ENCODE results near the gene MUC2. TPM values are rescaled to one million over a fixed set of nuclear protein-coding genes. Genes with fewer than 3 reads are reported as not detected.

The MUC2 gene
- total and polyA plus RNA-seq, 2 experiments from 2014 or later = not detected

DNA sequence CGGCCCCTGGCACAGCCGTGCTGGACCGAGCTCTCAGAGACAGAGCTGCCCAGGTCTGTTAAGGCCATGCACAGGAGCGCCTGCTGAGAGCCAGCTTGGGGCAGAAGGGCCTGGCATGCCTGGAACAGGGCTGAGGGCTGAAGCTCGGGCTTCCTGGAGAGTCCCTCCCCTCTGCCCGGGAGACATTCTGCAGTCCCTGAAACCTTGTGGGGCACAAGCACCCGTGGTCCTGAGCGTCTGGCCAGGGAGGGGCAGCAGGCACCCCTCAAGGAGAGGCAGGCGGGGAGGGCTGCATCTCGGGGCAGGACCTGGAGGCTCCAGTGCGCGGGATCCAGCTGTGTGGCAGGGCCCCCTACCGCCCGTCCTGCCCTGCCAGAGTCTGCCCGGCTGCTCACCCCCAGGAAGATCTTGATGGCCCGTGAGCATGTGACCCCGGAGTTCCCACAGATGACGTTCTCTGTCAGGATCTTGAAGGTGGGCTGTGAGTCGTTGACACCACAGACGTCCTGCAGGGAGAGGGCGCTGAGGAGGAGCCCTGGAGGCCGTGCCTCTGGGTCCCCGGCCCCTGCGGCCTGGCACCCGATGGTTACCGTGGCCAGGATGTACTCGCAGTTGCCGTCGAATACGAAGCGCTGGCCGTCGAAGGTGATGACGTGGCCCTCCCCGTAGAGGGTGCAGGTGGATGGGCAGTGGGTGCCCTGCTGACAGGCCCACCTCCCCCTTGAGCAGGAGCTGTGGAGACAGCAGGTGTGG is 49.1 kb upstream of the MUC2 start:
- Mint-ChIP-seq H3K27ac (no peak overlapping the region), H3K4me3 (no peak overlapping the region), H3K36me3 (ENCODE audit: low read depth) (no peaks in the 10 kb centered on the region; the same call in 2 of the 3 replicates), H3K9me3 (no peaks in the 10 kb centered on the region), H3K4me1 (no peaks in the 10 kb centered on the region; the same call in 2 of the 3 replicates), H3K27me3 (ENCODE audit: insufficient read depth, low read depth, poor library complexity) (peaks cover 14% of the 10 kb centered on the region)
- DNase-seq (ENCODE audit: low spot score) (no peak), ATAC-seq (no peak)
- Histone ChIP-seq H3F3A (replicated peaks; ENCODE audit: low read depth) (no peaks in the 10 kb centered on the region), H4K20me1 (replicated peaks; ENCODE audit: insufficient read depth) (no peaks in the 10 kb centered on the region), H2AFZ (no peak overlapping the region), H3K4me2 (no peak overlapping the region), H3K36me3 (ENCODE audit: insufficient read depth) (no peaks in the 10 kb centered on the region), H3K9me2 (ENCODE audit: insufficient read depth) (no peaks in the 10 kb centered on the region), H3K4me1 (ENCODE audit: insufficient read depth) (no peaks in the 10 kb centered on the region), H3K4me3 (no peak overlapping the region), H3K27me3 (ENCODE audit: insufficient read depth) (no peaks in the 10 kb centered on the region), H3K27ac (ENCODE audit: low read depth) (no peak overlapping the region), H3K79me2 (replicated peaks; ENCODE audit: insufficient read depth) (no peaks in the 10 kb centered on the region)
- TF ChIP-seq ZNF331 (CRISPR knock-in tag; IDR thresholded peaks at IDR 0.05; ENCODE audit: low read depth) = no peak
- TF ChIP-seq, protein P1, sequence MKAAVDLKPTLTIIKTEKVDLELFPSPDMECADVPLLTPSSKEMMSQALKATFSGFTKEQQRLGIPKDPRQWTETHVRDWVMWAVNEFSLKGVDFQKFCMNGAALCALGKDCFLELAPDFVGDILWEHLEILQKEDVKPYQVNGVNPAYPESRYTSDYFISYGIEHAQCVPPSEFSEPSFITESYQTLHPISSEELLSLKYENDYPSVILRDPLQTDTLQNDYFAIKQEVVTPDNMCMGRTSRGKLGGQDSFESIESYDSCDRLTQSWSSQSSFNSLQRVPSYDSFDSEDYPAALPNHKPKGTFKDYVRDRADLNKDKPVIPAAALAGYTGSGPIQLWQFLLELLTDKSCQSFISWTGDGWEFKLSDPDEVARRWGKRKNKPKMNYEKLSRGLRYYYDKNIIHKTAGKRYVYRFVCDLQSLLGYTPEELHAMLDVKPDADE (IDR thresholded peaks at IDR 0.05) = no peak
- TF ChIP-seq STAT1 (IDR thresholded peaks at IDR 0.05; ENCODE audit: unreplicated experiment) = no peak
- TF ChIP-seq, protein P2, sequence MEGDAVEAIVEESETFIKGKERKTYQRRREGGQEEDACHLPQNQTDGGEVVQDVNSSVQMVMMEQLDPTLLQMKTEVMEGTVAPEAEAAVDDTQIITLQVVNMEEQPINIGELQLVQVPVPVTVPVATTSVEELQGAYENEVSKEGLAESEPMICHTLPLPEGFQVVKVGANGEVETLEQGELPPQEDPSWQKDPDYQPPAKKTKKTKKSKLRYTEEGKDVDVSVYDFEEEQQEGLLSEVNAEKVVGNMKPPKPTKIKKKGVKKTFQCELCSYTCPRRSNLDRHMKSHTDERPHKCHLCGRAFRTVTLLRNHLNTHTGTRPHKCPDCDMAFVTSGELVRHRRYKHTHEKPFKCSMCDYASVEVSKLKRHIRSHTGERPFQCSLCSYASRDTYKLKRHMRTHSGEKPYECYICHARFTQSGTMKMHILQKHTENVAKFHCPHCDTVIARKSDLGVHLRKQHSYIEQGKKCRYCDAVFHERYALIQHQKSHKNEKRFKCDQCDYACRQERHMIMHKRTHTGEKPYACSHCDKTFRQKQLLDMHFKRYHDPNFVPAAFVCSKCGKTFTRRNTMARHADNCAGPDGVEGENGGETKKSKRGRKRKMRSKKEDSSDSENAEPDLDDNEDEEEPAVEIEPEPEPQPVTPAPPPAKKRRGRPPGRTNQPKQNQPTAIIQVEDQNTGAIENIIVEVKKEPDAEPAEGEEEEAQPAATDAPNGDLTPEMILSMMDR (conservative IDR thresholded peaks at IDR 0.05; ENCODE audit: low read depth in 2 of 2) = 0 out of 4 replicates have a peak, but pooled peaks of 1 of the 2 experiments have one; percentile 15
- TF ChIP-seq REST (IDR thresholded peaks at IDR 0.05; ENCODE audit: unreplicated experiment) = no peak
- TF ChIP-seq ZNF114 (CRISPR knock-in tag; IDR thresholded peaks at IDR 0.05) = no peak
- TF ChIP-seq EZH2phosphoT487 (IDR thresholded peaks at IDR 0.05; ENCODE audit: unreplicated experiment) = no peak
- no peak for TF ChIP-seq POLR2AphosphoS5 (IDR thresholded peaks at IDR 0.05; ENCODE audit: low read depth)

- Histone ChIP-seq H3K27ac (ENCODE audit: low read depth) (no peak overlapping the region), H3K9me2 (ENCODE audit: insufficient read depth) (no peaks in the 10 kb centered on the region), H3K4me2 (no peak overlapping the region), H2AFZ (no peak overlapping the region), H3K4me3 (no peak overlapping the region), H3K4me1 (ENCODE audit: insufficient read depth) (no peaks in the 10 kb centered on the region), H3F3A (replicated peaks; ENCODE audit: low read depth) (no peaks in the 10 kb centered on the region), H3K36me3 (ENCODE audit: insufficient read depth) (no peaks in the 10 kb centered on the region), H4K20me1 (replicated peaks; ENCODE audit: insufficient read depth) (no peaks in the 10 kb centered on the region), H3K27me3 (ENCODE audit: insufficient read depth) (no peaks in the 10 kb centered on the region), H3K79me2 (replicated peaks; ENCODE audit: insufficient read depth) (no peaks in the 10 kb centered on the region)
- Mint-ChIP-seq H3K4me1 (no peaks in the 10 kb centered on the region; the same call in 2 of the 3 replicates), H3K36me3 (ENCODE audit: low read depth) (no peaks in the 10 kb centered on the region; the same call in 2 of the 3 replicates), H3K27me3 (ENCODE audit: insufficient read depth, low read depth, poor library complexity) (peaks cover 14% of the 10 kb centered on the region), H3K9me3 (no peaks in the 10 kb centered on the region), H3K27ac (no peak overlapping the region), H3K4me3 (no peak overlapping the region)
- ATAC-seq (no peak), DNase-seq (ENCODE audit: low spot score) (no peak)
- no peak for TF ChIP-seq ZNF462 (CRISPR knock-in tag; IDR thresholded peaks at IDR 0.05)
Observed at GRCh38 chr11:1026163-1026450, 48.6 kb upstream of the MUC2 start.
